HG03060 (cell line): ENCODE results near the gene RNF220.

Source experiments
- ATAC-seq: cut with Tn5 transposase; IDR thresholded peaks from one replicate; pipeline ENCODE4 v1.9.1; 2021; ENCODE audit warnings: low read depth, moderate number of reproducible peaks; ENCODE audit not compliant: unreplicated experiment

RNF220 gene

DNA sequence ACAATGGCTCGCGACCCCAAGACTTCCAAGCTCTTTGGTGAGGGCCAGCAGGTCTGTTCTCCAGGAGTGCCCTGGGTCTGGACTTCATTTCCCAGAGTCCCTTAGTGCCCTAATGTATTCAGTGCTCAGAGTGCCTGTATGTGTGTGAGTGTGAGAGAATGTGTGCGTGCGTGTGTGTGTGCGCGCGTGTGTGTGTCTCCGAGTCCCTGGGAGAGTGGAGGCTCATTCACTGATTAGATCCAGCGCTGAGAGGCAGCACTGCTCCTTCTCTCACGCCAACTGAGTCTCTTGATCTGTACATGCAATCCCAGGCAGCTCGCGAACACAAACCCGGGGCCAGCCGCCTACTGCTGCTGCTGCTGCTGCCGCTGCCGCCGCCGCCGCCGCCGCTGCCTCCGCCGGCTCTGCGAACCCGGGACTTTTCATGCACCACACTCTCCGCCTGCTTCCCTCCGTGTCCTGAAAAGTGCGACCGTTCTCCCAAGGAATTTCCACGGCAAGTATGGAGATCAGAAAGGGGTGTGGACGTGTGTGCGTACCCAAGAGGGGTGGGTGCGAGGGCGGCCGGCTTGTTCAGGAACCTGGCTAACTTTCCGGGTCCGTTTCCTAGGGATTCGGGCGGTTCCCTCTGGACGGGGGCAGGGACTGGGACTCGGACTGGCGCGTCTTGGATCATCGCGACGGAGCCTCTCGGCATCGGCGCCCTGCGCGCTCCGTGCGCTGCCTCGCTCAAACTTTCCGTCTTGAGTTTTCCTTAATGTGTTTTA lies at the start of gene RNF220:
Gene RNF220 (plus strand): TSS at position 225 of the 767 bp plus-strand sequence.
- no peak for ATAC-seq

DNA sequence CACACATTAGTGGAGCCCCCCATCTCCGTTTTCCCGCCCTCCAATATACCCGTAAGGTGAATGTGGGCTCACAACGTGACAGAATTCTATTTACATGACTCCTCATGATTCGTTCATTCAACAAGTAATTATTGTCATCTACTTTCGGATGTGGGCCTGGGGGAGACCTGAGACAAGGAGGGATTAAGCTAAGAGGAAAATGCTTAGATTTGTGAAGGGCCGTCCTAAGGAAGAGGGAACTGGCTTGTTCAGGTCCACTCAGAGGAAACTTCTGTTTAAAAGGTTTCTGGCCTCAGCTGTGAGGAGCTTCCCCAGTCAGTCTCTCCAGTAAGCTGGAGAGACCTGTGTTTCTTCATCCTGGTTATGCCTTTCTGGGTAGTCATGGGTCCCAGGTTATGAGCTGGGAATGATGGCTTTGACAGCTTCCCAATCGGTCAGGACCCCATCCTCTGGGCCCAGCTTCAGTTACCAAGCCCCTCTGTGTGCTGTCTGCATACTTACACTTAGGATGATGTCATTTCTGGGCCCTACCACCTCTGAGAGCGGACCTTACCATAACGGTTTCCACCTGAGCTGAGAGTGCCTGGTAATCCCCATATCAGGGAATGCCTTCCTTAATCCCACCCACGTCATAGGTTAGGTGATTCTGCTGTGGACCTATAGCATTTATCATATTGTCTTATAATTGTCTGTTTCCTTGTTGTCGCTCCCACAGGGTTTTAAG lies 49.3 kb upstream of the RNF220 start:
- no peak for ATAC-seq

- ATAC-seq = no peak
Measured at GRCh38 chr1:44357710-44358109, 47.3 kb upstream of the RNF220 start.

GRCh38 chr1:44359234-44359935 lies 45.7 kb upstream of the RNF220 start:
- no peak for ATAC-seq

GRCh38 chr1:44361478-44361877 lies 43.6 kb upstream of the RNF220 start:
- no peak for ATAC-seq

GRCh38 chr1:44366371-44366975 lies 38.6 kb upstream of the RNF220 start:
- ATAC-seq = no peak

GRCh38 chr1:44367944-44368343 lies 37.1 kb upstream of the RNF220 start:
- ATAC-seq = no peak

DNA sequence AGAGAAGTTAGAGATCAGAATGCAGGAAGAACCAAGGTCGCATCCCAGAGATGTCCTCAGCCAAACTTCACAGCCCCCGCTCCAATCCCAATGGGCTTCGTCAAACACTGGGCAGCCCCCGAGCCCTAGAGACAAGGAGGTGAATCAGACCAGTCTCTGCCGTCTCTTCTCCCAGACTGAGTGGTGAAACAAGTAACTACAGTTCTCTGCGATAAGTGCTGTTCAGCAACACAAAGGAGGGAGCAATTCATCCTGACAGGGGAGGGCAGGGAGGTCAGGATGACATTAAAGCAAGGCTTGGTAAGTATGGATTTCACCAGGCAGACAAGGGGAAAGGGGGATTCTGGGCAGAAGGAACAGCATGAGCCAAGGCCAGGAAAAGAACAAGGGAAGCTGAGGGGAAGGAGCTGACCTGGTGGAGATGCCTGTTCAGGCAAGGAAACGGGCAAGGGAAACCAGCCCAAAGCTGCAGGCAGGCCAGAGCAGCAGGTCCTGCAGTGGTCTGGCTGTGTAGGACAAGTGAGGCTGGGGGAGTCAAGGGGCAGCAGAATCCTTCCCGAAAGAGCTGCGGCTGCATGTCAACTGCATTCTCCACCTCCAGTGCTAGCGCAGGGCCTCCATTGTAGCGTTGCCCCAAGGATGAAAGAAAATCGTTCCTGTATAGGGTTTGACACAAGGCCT lies 36.4 kb upstream of the RNF220 start:
- no peak for ATAC-seq

DNA sequence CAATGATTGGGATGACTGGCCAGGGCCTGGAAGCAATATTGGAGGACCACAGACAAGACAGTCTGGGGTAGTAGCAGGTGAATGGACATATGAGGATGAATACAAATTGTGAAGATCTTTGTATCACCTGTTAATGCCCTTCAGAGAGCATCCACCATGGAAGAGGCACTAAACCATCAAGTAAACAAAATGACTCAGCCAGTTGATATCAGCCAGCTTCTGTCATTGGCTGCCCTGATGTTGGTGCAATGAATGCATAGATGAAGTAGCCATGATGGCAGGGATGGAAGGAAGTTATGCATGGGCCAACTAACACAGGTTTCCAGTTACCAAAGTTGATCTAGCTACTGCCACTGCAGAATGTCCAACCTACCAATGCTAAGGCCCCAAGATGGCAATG lies 33.8 kb upstream of the RNF220 start:
- no peak for ATAC-seq

- no peak for ATAC-seq
Measured at GRCh38 chr1:44375547-44375946, 29.5 kb upstream of the RNF220 start.

- ATAC-seq = no peak
Measured at GRCh38 chr1:44377925-44378784, 26.9 kb upstream of the RNF220 start.

DNA sequence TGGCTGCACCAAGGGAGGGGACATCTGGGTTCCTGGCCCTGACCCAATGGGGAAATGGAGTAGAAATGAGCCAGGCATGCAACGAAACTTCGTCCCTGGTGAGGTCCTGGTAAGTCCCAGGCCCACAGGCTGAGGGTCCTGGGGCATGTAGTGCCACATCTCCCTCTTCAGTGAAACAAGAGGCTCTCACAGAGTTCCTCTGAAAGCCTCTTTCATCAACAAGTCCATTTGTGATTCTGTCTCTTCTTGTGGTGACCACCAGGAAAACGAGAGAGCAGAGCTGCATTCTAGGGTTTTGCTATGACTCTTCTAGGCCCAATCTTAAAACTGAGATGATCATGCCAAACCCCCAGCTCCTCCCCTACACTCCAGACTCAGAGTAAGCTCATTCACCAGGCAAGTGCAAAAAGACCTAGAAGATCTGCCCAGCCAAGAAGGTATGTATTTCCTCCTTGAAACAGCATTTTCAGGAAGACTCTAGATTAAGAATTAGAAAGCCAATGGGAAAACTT lies 24.3 kb upstream of the RNF220 start:
- ATAC-seq = no peak

DNA sequence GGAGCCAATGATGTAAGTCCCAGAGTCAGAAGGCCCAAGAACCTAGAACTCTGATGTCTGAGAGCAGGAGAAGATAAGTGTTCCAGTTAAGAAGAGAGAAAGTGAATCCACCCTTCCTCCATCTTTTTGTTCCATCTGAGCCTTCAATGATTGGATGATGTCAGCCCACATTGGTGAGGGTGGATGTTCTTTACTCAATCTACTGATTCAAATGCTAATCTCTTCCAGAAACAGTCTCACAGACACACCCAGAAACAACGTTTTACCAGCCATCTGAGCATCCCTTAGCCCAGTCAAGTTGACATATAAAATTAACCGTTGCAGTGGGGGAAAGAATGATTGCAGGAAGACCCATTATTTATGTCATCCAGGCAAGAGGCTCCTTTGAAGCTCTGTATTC lies 16.5 kb upstream of the RNF220 start:
- no peak for ATAC-seq

DNA sequence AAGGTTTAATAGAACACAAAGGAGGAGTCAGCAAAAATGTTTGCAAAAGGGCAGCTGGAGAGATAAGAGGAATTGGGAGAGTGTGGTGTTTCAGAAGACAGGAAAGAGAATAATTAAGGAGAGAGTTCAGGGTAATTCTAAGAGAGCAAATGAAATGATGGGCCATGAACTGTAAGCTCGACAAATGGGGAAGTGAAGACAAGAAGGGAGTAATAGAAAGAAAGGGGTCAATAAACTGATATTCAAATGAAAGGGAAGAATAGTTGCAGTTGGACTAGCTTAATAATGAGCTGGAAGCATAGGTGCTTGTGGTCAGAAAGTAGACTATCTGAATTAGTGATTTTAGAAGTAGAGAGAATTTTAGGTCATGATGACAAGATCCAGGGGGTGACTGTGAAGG lies 15.6 kb upstream of the RNF220 start:
- ATAC-seq = no peak

DNA sequence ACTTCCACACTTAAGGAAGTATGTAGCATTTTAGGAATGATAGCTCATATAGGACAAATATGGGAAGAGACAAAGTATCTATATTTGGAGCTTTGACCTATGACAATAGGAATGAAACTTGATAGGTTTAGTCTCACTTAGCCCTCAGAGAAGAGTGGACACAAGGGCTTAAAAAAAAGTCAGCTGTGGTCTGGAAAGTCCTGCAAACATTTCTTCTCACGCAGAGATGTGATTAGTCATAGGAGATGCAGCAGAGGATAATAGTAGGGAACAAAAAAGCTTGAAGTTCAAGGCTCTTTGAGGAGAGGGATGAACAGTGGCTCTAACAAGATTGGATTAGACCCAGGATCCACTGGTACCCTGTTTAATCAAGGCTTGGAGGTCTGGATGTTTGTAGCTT lies 14.8 kb upstream of the RNF220 start:
- no peak for ATAC-seq

DNA sequence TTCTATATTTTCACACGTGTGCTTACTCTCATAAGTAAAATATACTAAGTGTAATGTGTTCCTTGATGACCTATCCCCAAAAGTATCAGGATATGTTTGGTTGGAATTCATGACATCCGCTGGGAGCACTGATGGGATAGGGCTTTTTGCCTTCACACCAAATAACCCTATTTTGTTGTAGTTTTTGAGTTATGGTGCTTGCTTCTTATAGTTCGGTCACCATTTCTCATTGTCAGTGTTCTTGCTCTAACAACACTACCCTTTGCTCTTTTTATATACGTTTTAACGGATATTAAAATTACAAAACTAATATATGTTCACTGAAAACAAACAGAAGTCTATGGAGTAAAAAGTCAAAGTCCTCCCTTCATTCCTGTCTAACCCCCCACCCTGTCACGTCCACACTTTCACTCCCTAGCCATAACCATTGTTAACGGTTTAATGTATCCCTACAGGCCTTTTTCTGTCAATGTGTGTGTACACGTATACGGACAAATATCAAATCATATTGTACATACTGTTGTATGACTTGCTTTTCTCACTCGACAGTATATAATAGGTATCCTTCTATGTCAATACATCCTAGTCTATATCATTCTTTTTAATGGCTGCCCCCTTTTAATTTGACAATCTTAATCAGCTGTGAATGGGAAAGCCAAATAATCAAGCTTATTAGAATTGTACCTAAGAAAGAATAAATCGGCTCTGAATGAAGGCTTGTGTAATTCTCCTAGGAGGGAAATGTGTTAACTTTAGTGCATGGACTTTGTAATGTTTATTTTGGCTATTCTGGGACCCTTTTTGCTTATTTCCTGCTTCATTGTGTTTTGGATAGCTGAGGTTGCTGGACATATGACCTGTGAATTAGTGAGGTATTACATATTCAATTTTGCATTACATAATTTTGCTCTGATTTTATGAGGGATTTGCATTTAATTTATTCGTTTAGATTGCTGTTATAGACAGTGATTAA lies 3.5 kb upstream of the RNF220 start:
- ATAC-seq = no peak

DNA sequence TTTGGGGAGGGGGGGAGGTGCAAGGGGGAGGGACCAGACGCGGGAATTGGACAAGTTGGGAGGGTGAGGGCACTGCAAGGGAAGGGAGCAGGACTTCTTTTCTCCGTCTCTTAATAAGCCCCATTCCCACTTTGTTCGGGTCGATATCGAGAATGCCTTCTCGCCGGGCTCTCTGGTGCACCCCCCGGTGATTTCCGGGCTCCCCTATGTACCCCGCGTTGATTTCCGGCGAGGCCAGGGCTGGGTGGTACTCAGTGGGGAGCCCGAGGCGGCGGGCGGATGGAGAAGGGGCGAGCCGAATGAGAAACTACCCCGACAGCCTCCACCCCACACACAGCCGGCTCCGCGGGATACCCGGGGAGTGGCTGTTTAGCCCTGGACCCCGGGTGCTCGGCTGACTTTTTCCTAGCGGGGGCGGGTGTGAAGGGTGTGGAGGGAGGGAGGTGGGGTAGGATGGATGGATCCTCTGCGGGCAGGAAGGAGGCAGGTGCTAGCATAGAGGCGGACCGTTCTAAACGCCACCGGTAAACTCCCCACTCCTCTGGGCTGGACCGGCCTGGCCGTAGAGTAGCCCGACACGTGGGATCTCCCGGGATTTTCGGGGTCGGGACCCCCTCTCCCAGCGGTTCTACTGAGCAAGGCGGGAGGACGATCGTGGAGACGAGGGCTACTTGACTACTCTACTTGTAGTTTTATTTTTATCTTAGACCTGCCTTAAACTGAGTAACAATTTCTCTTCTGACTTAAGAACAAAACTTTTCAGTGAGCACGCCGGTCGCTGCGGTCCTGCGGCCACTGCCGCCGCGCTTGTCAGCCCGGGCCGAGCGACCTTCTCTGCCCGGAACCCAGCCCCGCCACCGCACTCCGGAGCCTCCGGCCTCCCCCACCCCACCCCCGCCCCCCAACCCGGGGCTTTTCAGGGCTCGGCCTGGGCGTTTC lies 1.0 kb downstream of the RNF220 start:
- ATAC-seq = no peak
